Aortic smooth muscle cell (primary cell): ENCODE measurements around the gene C2orf72. TPM values are rescaled to one million over a fixed set of nuclear protein-coding genes. Genes with fewer than 3 reads are reported as not detected.

ENCODE experiments used
- total RNA-seq: library from RNA; depleted of rRNA; stranded (reverse); fragments of >200 nt; gene quantifications from 2 replicates; pipeline ENCODE4 v1.2.3, GENCODE V29; 2014

The C2orf72 gene
- 0.25 and 0.26 TPM in 2 replicates for total RNA-seq

GRCh38 chr2:231037202-231037730 is at the start of gene C2orf72:
Gene C2orf72 (plus strand): TSS chr2:231037523. CDS start chr2:231037566, 43 bp downstream.

GRCh38 chr2:230995821-230996220 is 41.5 kb upstream of the C2orf72 start, which contains the start of gene SPATA3:
Gene SPATA3 (plus strand): TSS chr2:230996121. CDS start chr2:230996234, 113 bp downstream.

GRCh38 chr2:231056453-231057416 is 19.4 kb downstream of the C2orf72 start, which contains the start of gene PSMD1:
Gene PSMD1 (plus strand): TSS chr2:231056867. CDS start chr2:231057026, 159 bp downstream.

Other genes starting within 250 kb of the C2orf72 start
- 18.6 and 43.6 TPM in 2 replicates for gene ITM2C, start 172.6 kb upstream of the C2orf72 start, total RNA-seq
- gene GPR55, start 112.3 kb upstream of the C2orf72 start, total RNA-seq, result not detected in 2 replicates
- gene SPATA3, start 41.4 kb upstream of the C2orf72 start, total RNA-seq, result not detected in 2 replicates
- 139 and 182 TPM in 2 replicates for gene PSMD1, start 19.3 kb downstream of the C2orf72 start, total RNA-seq
- gene HTR2B, start 87.5 kb downstream of the C2orf72 start, total RNA-seq, result 118 and 269 TPM in 2 replicates
- 97.6 and 158 TPM in 2 replicates for gene ARMC9, start 161.1 kb downstream of the C2orf72 start, total RNA-seq